ENCODE measurements around the gene TCF4.

Gene TCF4

DNA sequence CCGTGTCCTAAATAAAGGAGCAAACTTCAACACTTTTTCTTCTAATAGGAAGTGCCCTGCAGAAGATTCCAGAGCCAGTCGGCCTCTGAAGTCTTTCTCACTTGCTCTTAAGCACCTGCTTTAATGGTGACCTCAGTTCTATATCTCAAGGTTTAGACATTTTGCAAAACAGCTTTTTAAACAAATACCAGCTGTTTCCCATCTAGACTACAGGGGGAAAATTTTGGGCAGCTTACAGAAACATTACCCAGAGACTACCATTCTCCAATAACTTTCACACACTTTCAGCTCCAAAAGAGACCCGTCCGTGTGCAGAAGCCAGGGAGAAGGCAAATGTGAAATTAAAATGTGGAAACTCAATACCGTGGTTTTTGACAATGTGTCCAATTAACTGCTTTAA is 343.4 kb downstream of the TCF4 start:
- Mint-ChIP-seq H3K4me1 (ENCODE audit: low read depth) (no peaks in the 10 kb centered on the region), H3K4me3 (no peak overlapping the region), H3K27me3 (peaks cover 4% of the 10 kb centered on the region), H3K27ac (no peak overlapping the region), H3K9me3 (no peaks in the 10 kb centered on the region), H3K36me3 (ENCODE audit: low read depth) (no peaks in the 10 kb centered on the region)
- DNase-seq = no peak

DNA sequence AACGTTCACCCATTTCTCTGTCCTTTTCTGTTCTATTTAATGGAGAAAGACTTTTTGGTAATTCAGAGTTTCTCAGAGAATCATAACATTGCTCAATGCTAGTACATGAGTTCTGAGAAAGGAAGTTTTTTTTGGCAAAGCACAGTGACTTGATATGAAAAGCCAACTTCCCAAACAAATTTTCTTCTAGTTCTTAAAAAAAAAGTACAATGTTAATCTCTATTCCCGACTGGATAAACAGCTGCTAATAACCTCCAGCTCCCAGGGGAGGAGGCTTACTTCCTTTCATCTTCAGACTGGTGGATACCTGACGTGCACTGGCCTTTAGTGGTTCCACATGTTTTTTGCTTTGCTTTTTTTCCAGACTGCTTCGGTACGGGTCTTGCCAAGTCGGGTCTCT is 344.1 kb downstream of the TCF4 start:
- Mint-ChIP-seq H3K9me3 (no peaks in the 10 kb centered on the region), H3K27ac (no peak overlapping the region), H3K36me3 (ENCODE audit: low read depth) (no peaks in the 10 kb centered on the region), H3K27me3 (peaks cover 4% of the 10 kb centered on the region), H3K4me3 (no peak overlapping the region), H3K4me1 (ENCODE audit: low read depth) (no peaks in the 10 kb centered on the region)
- no peak for DNase-seq

DNA sequence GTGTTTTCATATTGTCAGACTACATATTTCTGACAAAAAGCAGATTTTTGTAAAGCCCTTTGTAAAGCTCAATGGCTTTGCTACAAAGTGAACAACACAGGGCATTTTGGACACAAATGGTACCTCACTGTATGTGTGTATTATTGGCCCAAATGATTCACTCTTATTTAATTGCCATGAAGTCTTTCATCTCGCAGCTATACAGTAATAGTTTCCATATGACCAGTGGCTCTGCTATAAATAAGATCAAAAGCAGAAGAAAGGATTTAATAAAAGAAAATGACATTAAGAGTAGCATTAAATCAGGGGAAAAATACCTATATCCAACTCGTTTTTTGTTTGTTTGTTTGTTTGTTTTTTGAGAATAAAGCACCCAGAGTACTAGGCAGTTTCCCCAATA is 344.7 kb downstream of the TCF4 start:
- Mint-ChIP-seq H3K27ac (no peak overlapping the region), H3K4me3 (no peak overlapping the region), H3K36me3 (ENCODE audit: low read depth) (no peaks in the 10 kb centered on the region), H3K9me3 (no peaks in the 10 kb centered on the region), H3K4me1 (ENCODE audit: low read depth) (no peaks in the 10 kb centered on the region), H3K27me3 (peaks cover 4% of the 10 kb centered on the region)
- no peak for DNase-seq

DNA sequence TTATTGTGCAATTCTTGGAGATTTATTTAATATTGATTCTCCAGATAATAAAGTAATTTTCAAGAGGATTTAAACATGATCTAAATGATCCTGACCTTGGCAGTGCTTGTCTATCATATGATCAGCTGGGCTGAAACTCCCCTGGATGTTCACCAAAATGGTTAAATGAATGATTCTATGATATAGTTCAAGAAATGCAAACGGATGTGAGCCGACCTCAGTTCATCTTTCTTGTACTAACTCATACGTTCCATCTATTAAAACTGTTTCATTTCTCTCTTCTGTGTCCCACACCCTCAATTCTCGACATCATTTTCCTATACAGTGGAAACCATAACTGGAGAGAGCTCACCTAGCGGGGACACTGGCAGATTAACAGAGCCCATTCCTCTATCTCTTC is 347.0 kb downstream of the TCF4 start:
- H3K27ac Mint-ChIP-seq = no peak overlapping the region
- H3K4me1 Mint-ChIP-seq (ENCODE audit: low read depth) = no peaks in the 10 kb centered on the region
- H3K4me3 Mint-ChIP-seq = no peak overlapping the region
- DNase-seq = no peak
- no peaks in the 10 kb centered on the region for H3K9me3 Mint-ChIP-seq
- H3K27me3 Mint-ChIP-seq = peaks cover 4% of the 10 kb centered on the region
- H3K36me3 Mint-ChIP-seq (ENCODE audit: low read depth) = no peaks in the 10 kb centered on the region

DNA sequence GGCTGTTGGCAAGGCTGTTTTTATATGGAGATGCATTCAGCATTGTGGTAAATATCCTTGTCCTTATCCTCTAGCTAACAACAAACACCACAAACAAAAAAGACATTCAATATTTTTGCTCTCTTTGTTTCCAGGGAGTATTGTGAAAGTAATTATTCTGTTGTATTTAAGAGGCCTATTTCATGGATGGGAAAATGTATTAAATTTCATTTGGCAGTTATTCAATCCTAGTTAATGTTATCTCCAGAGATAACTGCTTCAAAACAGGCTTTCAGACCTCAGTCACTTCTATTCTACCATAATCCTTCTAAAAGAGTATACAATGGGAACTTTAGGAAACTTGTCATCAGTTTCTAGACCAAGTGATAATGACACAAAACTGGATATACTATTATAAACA is 348.3 kb downstream of the TCF4 start:
- H3K36me3 Mint-ChIP-seq (ENCODE audit: low read depth) = no peaks in the 10 kb centered on the region
- H3K4me1 Mint-ChIP-seq (ENCODE audit: low read depth) = no peaks in the 10 kb centered on the region
- no peaks in the 10 kb centered on the region for H3K9me3 Mint-ChIP-seq
- H3K27ac Mint-ChIP-seq = no peak overlapping the region
- H3K27me3 Mint-ChIP-seq = no peaks in the 10 kb centered on the region
- DNase-seq = no peak
- no peak overlapping the region for H3K4me3 Mint-ChIP-seq

DNA sequence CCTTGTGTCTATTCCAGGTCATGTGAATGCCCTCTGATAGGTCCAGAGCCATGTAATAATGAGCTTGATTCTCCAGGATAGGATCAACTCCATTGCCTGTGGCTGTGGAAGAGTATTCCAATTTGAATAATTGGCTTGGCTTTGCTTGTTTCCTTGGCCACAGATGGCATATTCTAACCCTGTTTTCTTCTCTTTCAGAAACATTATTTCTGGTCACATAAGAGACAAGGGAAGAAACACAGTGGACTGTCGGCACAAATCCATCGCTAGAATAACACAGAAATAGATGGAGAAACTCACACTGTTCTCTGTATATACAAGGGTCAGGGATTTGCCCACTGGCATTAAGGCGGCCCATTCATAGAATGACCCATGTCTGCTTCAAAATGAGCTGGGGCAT is 350.3 kb downstream of the TCF4 start:
- no peaks in the 10 kb centered on the region for H3K36me3 Mint-ChIP-seq (ENCODE audit: low read depth)
- no peak for DNase-seq
- no peaks in the 10 kb centered on the region for H3K27me3 Mint-ChIP-seq
- H3K4me1 Mint-ChIP-seq (ENCODE audit: low read depth) = no peaks in the 10 kb centered on the region
- H3K27ac Mint-ChIP-seq = no peak overlapping the region
- no peaks in the 10 kb centered on the region for H3K9me3 Mint-ChIP-seq
- H3K4me3 Mint-ChIP-seq = no peak overlapping the region

DNA sequence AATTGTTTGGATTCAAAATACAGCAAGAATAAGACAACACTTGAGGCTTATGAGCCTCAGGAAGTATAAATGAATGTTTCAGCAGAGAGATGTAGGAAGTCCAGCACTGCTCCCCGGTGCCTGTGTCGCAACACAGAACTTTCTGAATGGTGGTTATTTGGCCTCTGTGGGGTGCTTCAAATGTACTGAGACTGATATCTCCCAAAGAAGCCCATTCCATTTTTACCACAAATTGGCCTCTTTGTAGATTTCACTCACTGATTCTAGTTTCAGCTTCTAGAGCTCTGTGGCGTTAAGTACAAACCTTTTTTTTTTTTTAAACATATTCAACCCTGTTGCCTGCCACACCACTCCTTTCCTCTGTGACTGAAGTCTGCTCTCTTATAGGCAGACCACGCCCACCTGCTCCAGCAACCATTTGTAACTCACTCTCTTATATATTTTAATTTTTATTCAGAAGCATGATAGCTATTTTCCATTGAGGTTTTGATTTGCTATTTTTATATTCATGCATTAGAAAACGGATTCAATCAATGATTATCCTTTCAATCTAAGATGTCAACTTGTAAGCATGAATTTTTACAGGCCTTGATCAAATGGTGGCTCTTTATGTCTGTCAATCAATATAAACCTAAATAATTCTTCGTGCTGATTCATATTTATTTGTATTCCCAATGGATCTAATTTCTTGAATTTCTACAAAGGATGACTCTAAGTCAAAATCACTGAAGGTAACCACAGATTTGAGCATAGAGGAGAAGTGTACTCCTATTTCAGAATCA is 351.7 kb downstream of the TCF4 start:
- Mint-ChIP-seq H3K27me3 (no peaks in the 10 kb centered on the region), H3K4me1 (ENCODE audit: low read depth) (no peaks in the 10 kb centered on the region), H3K27ac (no peak overlapping the region), H3K4me3 (no peak overlapping the region), H3K36me3 (ENCODE audit: low read depth) (no peaks in the 10 kb centered on the region), H3K9me3 (no peaks in the 10 kb centered on the region)
- DNase-seq = no peak

DNA sequence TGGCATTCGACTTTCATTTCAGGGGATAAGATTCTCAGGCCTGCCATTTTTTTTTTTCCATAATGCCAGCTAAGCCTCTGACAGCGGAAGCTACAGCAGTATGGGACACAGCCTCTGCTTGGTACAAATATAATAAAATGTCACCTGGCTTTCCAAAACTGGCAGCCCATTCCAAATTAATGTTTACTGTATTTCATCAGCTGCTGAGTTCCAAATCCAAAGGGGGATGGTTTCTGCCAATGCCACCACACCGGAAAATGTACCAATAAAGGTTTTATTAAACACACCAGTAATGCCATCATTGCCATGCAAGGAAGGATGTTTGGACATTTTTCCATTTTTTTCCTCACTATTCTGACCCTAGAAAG is 352.9 kb downstream of the TCF4 start:
- no peaks in the 10 kb centered on the region for H3K27me3 Mint-ChIP-seq
- no peaks in the 10 kb centered on the region for H3K9me3 Mint-ChIP-seq
- H3K4me1 Mint-ChIP-seq (ENCODE audit: low read depth) = no peaks in the 10 kb centered on the region
- no peak for DNase-seq
- H3K27ac Mint-ChIP-seq = no peak overlapping the region
- no peaks in the 10 kb centered on the region for H3K36me3 Mint-ChIP-seq (ENCODE audit: low read depth)
- no peak overlapping the region for H3K4me3 Mint-ChIP-seq

DNA sequence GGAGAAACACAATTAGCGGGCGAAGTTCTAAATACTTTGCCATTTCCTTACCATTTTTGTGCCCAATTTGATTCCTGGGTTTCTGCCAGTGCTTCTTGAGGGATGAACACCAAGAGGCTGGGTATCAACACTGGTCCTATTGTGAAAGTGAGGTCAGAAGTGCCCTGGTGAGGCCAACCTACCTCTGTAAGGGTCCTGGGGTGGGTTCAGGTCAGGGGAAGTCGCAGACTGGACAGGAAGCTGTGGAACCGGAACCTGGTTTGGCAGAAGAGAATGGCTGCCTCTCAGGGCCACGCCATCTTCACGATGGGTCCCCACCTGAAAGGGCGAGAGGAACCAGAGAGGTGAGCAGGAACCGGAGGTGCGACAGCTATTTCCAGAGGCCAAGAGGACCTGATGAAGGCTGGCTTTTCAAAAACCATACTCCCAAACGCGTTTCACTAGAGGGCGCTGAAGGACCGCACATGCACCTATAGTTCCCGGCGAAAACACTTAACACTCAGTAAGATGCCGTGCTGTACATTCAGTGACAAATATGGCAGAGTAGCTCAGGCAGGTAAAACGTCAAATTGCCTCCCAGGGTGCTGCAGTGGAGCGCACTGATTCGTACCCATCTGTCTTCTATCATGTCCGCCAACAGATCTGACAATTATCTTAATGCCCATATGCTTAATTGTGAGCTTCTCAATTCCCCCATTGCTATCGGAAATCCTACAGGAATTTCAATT is 353.5 kb downstream of the TCF4 start:
- Mint-ChIP-seq H3K9me3 (no peaks in the 10 kb centered on the region), H3K27ac (no peak overlapping the region), H3K27me3 (no peaks in the 10 kb centered on the region), H3K4me3 (no peak overlapping the region), H3K36me3 (ENCODE audit: low read depth) (no peaks in the 10 kb centered on the region), H3K4me1 (ENCODE audit: low read depth) (no peaks in the 10 kb centered on the region)
- peak; percentile 49 for DNase-seq

DNA sequence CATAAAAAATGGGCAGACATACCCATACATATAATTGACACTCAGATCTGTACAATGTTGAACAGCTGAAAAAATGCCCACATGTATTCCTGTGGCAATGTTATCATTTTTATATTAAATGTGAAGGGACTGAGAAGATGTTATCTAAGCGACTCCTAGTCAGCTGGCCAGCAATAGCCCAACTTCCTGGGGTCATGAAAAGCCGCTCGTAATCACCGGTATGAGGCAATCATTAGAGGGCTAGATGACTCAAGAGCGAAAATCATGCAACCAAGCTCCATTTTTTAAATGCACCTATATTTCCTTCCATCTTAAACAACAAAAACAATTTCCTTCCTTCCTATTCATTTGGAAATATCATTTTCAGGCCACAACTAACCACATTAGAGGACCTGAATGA is 354.1 kb downstream of the TCF4 start:
- Mint-ChIP-seq H3K4me1 (ENCODE audit: low read depth) (no peaks in the 10 kb centered on the region), H3K36me3 (ENCODE audit: low read depth) (no peaks in the 10 kb centered on the region), H3K4me3 (no peak overlapping the region), H3K27ac (no peak overlapping the region), H3K27me3 (no peaks in the 10 kb centered on the region), H3K9me3 (no peaks in the 10 kb centered on the region)
- DNase-seq = no peak

DNA sequence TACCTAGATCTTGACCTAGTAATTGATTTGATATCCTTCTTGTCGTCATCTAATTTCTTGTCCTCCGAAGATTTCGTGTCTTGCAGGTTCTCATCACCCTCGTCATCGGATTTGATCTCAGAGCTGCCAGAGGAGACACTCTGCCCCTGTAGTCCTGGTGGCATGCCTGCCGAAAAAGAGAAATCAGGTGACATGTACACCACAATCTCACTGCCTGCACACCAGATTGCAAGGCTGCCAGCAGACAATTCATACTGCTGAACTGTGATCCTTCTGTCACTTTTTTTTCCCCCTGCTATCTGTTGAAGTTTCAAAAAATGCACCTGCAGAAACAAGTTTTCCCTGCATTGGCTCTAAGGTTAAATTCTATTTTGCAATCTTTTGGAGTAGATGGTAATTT is 355.5 kb downstream of the TCF4 start:
- no peak for DNase-seq
- Mint-ChIP-seq H3K27ac (no peak overlapping the region), H3K9me3 (no peaks in the 10 kb centered on the region), H3K27me3 (no peaks in the 10 kb centered on the region), H3K36me3 (ENCODE audit: low read depth) (no peaks in the 10 kb centered on the region), H3K4me1 (ENCODE audit: low read depth) (no peaks in the 10 kb centered on the region), H3K4me3 (no peak overlapping the region)

DNA sequence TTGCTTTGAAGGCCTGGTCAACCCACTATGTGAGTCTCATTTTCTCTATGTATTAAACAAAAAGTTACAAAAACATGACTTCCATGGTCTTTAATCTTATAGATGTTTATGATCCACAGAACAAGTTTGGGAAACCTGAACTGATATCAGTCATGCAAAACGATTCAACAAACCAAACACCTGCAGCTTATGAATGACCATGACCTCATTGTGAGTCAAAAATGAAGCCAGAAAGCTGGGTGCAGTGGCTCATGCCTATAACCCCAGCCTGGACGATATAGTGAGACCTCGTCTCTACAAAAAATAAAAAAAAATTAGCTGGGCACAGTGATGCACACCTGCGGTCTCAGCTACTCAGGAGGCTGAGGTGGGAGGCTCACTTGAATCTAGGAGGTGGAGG is 358.3 kb downstream of the TCF4 start:
- H3K4me1 Mint-ChIP-seq (ENCODE audit: low read depth) = no peaks in the 10 kb centered on the region
- no peak overlapping the region for H3K4me3 Mint-ChIP-seq
- H3K9me3 Mint-ChIP-seq = no peaks in the 10 kb centered on the region
- H3K27ac Mint-ChIP-seq = no peak overlapping the region
- H3K36me3 Mint-ChIP-seq (ENCODE audit: low read depth) = no peaks in the 10 kb centered on the region
- no peaks in the 10 kb centered on the region for H3K27me3 Mint-ChIP-seq
- no peak for DNase-seq

DNA sequence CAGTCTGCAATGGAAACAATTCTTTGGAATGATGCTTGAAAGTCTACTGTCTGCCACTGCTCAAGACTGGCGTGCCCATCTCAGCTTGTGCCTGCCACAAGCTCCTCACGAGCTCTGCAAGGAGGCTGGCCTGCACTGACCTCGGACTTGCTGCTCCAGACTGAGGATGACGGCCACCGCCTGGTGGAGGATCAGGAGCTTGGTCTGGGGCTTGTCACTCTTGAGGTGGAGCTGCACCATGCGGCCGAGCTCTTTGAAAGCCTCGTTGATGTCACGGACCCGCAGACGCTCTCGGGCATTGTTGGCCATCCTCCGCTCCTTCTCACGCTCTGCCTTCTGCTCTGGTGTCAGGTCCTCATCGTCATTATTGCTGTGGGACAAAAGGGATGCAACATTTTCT is 359.3 kb downstream of the TCF4 start:
- Mint-ChIP-seq H3K27ac (no peak overlapping the region), H3K36me3 (ENCODE audit: low read depth) (no peaks in the 10 kb centered on the region), H3K27me3 (no peaks in the 10 kb centered on the region), H3K4me3 (no peak overlapping the region), H3K4me1 (ENCODE audit: low read depth) (no peaks in the 10 kb centered on the region), H3K9me3 (no peaks in the 10 kb centered on the region)
- DNase-seq = no peak

DNA sequence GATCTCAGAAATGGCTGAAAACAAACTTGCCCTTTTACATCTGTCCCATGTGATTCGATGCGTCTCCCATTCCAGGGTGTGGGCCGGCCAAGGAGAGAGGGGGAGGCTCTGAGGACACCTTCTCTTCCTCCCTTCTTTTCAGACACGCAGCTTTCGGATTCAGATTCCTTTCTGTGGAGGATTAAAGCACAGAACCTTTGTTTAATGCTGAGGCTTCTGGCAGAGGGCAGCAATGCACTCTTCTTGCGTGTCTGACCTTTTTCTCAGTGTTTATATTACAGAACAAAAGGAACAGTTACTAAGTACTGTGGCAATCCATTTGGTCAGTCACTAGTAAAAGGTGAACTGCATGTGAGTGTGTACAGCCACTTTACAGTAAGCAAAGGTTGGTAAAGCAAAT is 359.8 kb downstream of the TCF4 start:
- no peaks in the 10 kb centered on the region for H3K27me3 Mint-ChIP-seq
- DNase-seq = no peak
- H3K36me3 Mint-ChIP-seq (ENCODE audit: low read depth) = no peaks in the 10 kb centered on the region
- no peak overlapping the region for H3K27ac Mint-ChIP-seq
- H3K4me1 Mint-ChIP-seq (ENCODE audit: low read depth) = no peaks in the 10 kb centered on the region
- H3K4me3 Mint-ChIP-seq = no peak overlapping the region
- H3K9me3 Mint-ChIP-seq = no peaks in the 10 kb centered on the region

DNA sequence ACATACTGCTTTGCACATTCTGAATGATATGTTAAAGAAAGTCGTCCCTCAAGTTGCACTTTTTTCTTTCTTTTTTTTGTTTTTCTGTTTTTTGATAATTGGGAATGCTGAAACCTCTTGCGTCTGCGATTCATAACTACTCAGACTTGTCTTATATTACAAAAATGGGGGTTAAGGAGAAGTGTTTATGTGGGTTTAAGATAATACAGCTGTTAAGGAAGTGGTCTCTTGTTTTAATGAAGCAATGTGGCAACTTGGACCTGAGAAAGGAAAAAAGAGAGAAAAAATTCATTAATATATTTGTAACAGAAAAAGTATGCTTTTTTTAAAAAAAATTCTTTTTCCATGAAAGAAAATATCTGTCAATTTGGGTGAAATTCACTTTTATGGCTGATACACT is 360.2 kb downstream of the TCF4 start:
- Mint-ChIP-seq H3K9me3 (no peaks in the 10 kb centered on the region), H3K4me1 (ENCODE audit: low read depth) (no peaks in the 10 kb centered on the region), H3K27me3 (no peaks in the 10 kb centered on the region), H3K36me3 (ENCODE audit: low read depth) (no peaks in the 10 kb centered on the region), H3K27ac (no peak overlapping the region), H3K4me3 (no peak overlapping the region)
- DNase-seq = no peak
